Measurements from ENCODE around the gene E2F4. TPM values are rescaled to one million over a fixed set of nuclear protein-coding genes. Genes with fewer than 3 reads are reported as not detected.

Gene E2F4
- total RNA-seq, 1 donor from 2014 or later: 35.3 TPM

GRCh38 chr16:67145746-67146145 is 46.2 kb upstream of the E2F4 start:
- peaks cover 5% of the 10 kb centered on the region for H4K20me1 ChIP-seq (ENCODE audit: low read depth)
- H3K4me2 ChIP-seq: no peak overlapping the region
- H3K27ac ChIP-seq: no peak overlapping the region
- Mint-ChIP-seq H3K36me3 (peaks cover 25% of the 10 kb centered on the region), H3K4me1 (no peaks in the 10 kb centered on the region), H3K27me3 (ENCODE audit: insufficient read depth, low read depth) (peaks cover 14% of the 10 kb centered on the region), H3K4me3 (no peak overlapping the region), H3K27ac (no peak overlapping the region), H3K9me3 (peaks cover 2% of the 10 kb centered on the region)
- H3K9me3 ChIP-seq (ENCODE audit: low read depth): no peaks in the 10 kb centered on the region
- no peaks in the 10 kb centered on the region for H3K79me2 ChIP-seq (ENCODE audit: low read depth)
- no peak overlapping the region for H3K9ac ChIP-seq
- no peak for TF ChIP-seq EZH2phosphoT487 (IDR thresholded peaks at IDR 0.05)
- no peak for TF ChIP-seq EZH2 (IDR thresholded peaks at IDR 0.05)
- no peak for TF ChIP-seq CTCF (IDR thresholded peaks at IDR 0.05)
- no peaks in the 10 kb centered on the region for H3K36me3 ChIP-seq
- no peak overlapping the region for H2AFZ ChIP-seq (replicated peaks)
- H3K4me3 ChIP-seq: no peak overlapping the region
- H3K27me3 ChIP-seq: peaks cover 17% of the 10 kb centered on the region
- no peaks in the 10 kb centered on the region for H3K4me1 ChIP-seq
- H3F3A ChIP-seq (ENCODE audit: low read depth): peaks cover 19% of the 10 kb centered on the region
- no peak for DNase-seq (ENCODE audit: low spot score)

GRCh38 chr16:67146523-67147357 is 45.2 kb upstream of the E2F4 start:
- Histone ChIP-seq H3K4me2 (no peak overlapping the region), H2AFZ (replicated peaks) (no peak overlapping the region), H3K4me1 (no peaks in the 10 kb centered on the region), H3K4me3 (no peak overlapping the region), H3F3A (ENCODE audit: low read depth) (peaks cover 26% of the 10 kb centered on the region), H3K27ac (no peak overlapping the region), H3K36me3 (no peaks in the 10 kb centered on the region), H3K79me2 (ENCODE audit: low read depth) (no peaks in the 10 kb centered on the region), H3K9ac (no peak overlapping the region), H3K9me3 (ENCODE audit: low read depth) (no peaks in the 10 kb centered on the region), H4K20me1 (ENCODE audit: low read depth) (peaks cover 5% of the 10 kb centered on the region), H3K27me3 (peaks cover 27% of the 10 kb centered on the region)
- H3K4me3 Mint-ChIP-seq: no peak overlapping the region
- H3K4me1 Mint-ChIP-seq: peaks cover 8% of the 10 kb centered on the region
- H3K27me3 Mint-ChIP-seq (ENCODE audit: insufficient read depth, low read depth): peaks cover 22% of the 10 kb centered on the region
- TF ChIP-seq EZH2phosphoT487 (IDR thresholded peaks at IDR 0.05) (no peak), CTCF (IDR thresholded peaks at IDR 0.05) (no peak), EZH2 (IDR thresholded peaks at IDR 0.05) (no peak)
- H3K9me3 Mint-ChIP-seq: peaks cover 2% of the 10 kb centered on the region
- H3K27ac Mint-ChIP-seq: no peak overlapping the region
- DNase-seq (ENCODE audit: low spot score): no peak
- H3K36me3 Mint-ChIP-seq: peaks cover 20% of the 10 kb centered on the region

- H3K36me3 Mint-ChIP-seq: peaks cover 16% of the 10 kb centered on the region
- peaks cover 35% of the 10 kb centered on the region for H3K27me3 ChIP-seq
- no peak overlapping the region for H3K4me3 ChIP-seq
- H3K9me3 ChIP-seq (ENCODE audit: low read depth): no peaks in the 10 kb centered on the region
- H2AFZ ChIP-seq (replicated peaks): no peak overlapping the region
- peaks cover 29% of the 10 kb centered on the region for H3K27me3 Mint-ChIP-seq (ENCODE audit: insufficient read depth, low read depth)
- no peak for DNase-seq (ENCODE audit: low spot score)
- H3K27ac ChIP-seq: no peak overlapping the region
- H3K4me3 Mint-ChIP-seq: no peak overlapping the region
- H3K36me3 ChIP-seq: no peaks in the 10 kb centered on the region
- peaks cover 30% of the 10 kb centered on the region for H3F3A ChIP-seq (ENCODE audit: low read depth)
- TF ChIP-seq EZH2 (IDR thresholded peaks at IDR 0.05) (no peak), EZH2phosphoT487 (IDR thresholded peaks at IDR 0.05) (no peak), CTCF (IDR thresholded peaks at IDR 0.05) (no peak)
- no peak overlapping the region for H3K27ac Mint-ChIP-seq
- H3K4me1 ChIP-seq: no peaks in the 10 kb centered on the region
- peaks cover 8% of the 10 kb centered on the region for H3K4me1 Mint-ChIP-seq
- H3K9ac ChIP-seq: no peak overlapping the region
- no peak overlapping the region for H3K4me2 ChIP-seq
- no peaks in the 10 kb centered on the region for H3K79me2 ChIP-seq (ENCODE audit: low read depth)
- peaks cover 2% of the 10 kb centered on the region for H3K9me3 Mint-ChIP-seq
- H4K20me1 ChIP-seq (ENCODE audit: low read depth): peaks cover 5% of the 10 kb centered on the region
Measured at GRCh38 chr16:67147437-67148140, 44.4 kb upstream of the E2F4 start.

Data from neural progenitor cell (in vitro differentiated cells).